GM20431 (cell line): ENCODE data around the gene COASY.
"Not testable (repeated sequence)": the region's sequence is repeated elsewhere in the genome, so short reads cannot be mapped to it uniquely, and the experiment has no call there.

ENCODE experiments used
- in situ Hi-C: fragments of 300-500 bp; cut with MseI, MboI; formaldehyde crosslinking; loops from one replicate; pipeline ENCODE4 v1.15.0; 2020; ENCODE audit warnings: low sequenced_read_pairs; ENCODE audit not compliant: unreplicated experiment

Gene COASY

GRCh38 chr17:42529061-42529460 is 32.9 kb upstream of the COASY start:
- in situ Hi-C loops: loop anchor here (10.0 kb wide), 2 partner anchors 104 to 204 kb away; partner anchors contain the start of gene CAVIN1

GRCh38 chr17:42530952-42531454 is 30.9 kb upstream of the COASY start:
- in situ Hi-C loops: no loop called here

- in situ Hi-C loops: no loop called here
These were observed 30.2 kb upstream of the COASY start for GRCh38 chr17:42531455-42532354.

- in situ Hi-C loops: no loop called here
These were observed 26.5 kb upstream of the COASY start for GRCh38 chr17:42535155-42536047.

- in situ Hi-C loops: no loop called here
These were observed 25.9 kb upstream of the COASY start, which contains the start of gene NAGLU for GRCh38 chr17:42536048-42536371. Gene NAGLU, plus strand, starts transcription at chr17:42536241. Its CDS starts 32 bp downstream, at chr17:42536273.

- in situ Hi-C loops: no loop called here
These were observed 25.4 kb upstream of the COASY start for GRCh38 chr17:42536372-42537155.

- in situ Hi-C loops: no loop called here
These were observed 24.7 kb upstream of the COASY start for GRCh38 chr17:42537156-42537805.

GRCh38 chr17:42537826-42538451 is 24.0 kb upstream of the COASY start:
- in situ Hi-C loops: no loop called here

GRCh38 chr17:42538482-42538881 is 23.5 kb upstream of the COASY start:
- in situ Hi-C loops: no loop called here

- in situ Hi-C loops: not testable (repeated sequence)
These were observed 21.4 kb upstream of the COASY start for GRCh38 chr17:42540558-42540957.

- in situ Hi-C loops: no loop called here
These were observed 20.7 kb upstream of the COASY start for GRCh38 chr17:42541041-42541833.

GRCh38 chr17:42543190-42544079 is 18.5 kb upstream of the COASY start:
- in situ Hi-C loops: no loop called here

- in situ Hi-C loops: no loop called here
These were observed 17.1 kb upstream of the COASY start for GRCh38 chr17:42544874-42545283.

GRCh38 chr17:42545755-42546505 is 16.0 kb upstream of the COASY start:
- in situ Hi-C loops: not testable (repeated sequence)

GRCh38 chr17:42547001-42547461 is 14.9 kb upstream of the COASY start:
- in situ Hi-C loops: no loop called here

GRCh38 chr17:42547698-42548069 is 14.3 kb upstream of the COASY start:
- in situ Hi-C loops: no loop called here
